Suppressor macrophage (primary cell): ENCODE results near the gene FAM24B.
A peak's percentile ranks its signal among the peaks of the same experiment; 100 is the strongest.
"Not testable (repeated sequence)": the region's sequence is repeated elsewhere in the genome, so short reads cannot be mapped to it uniquely, and the experiment has no call there.

Experiments used
- DNase-seq, 4 experiments: peaks; one replicate each; pipeline ENCODE4 v3.0.0-alpha.2; 2020 to 2022

Gene FAM24B

GRCh38 chr10:122858042-122858441 lies 21.3 kb downstream of the FAM24B start:
- not testable (repeated sequence) for DNase-seq

GRCh38 chr10:122856902-122857301 lies 22.5 kb downstream of the FAM24B start:
- peak; percentile 46 to 76 (median 74) for DNase-seq

GRCh38 chr10:122855745-122856144 lies 23.6 kb downstream of the FAM24B start:
- DNase-seq, result no peak

GRCh38 chr10:122854648-122855047 lies 24.7 kb downstream of the FAM24B start:
- no peak for DNase-seq

GRCh38 chr10:122853665-122854313 lies 25.6 kb downstream of the FAM24B start:
- DNase-seq, result no peak

- DNase-seq, result no peak
Measured at GRCh38 chr10:122852261-122852660, 27.1 kb downstream of the FAM24B start.

- DNase-seq, result no peak
Measured at GRCh38 chr10:122850705-122851640, 28.4 kb downstream of the FAM24B start.

- DNase-seq, result no peak
Measured at GRCh38 chr10:122849900-122850605, 29.3 kb downstream of the FAM24B start.

- no peak for DNase-seq
Measured at GRCh38 chr10:122849090-122849489, 30.3 kb downstream of the FAM24B start.

- no peak for DNase-seq
Measured at GRCh38 chr10:122847782-122848604, 31.4 kb downstream of the FAM24B start.

GRCh38 chr10:122845783-122846332 lies 33.5 kb downstream of the FAM24B start, which contains the start of gene CUZD1:
CUZD1 (minus strand) TSS chr10:122845857; CDS start chr10:122845843, 14 bp downstream.
- DNase-seq, result no peak

GRCh38 chr10:122844146-122844545 lies 35.2 kb downstream of the FAM24B start:
- DNase-seq, result no peak

- no peak for DNase-seq
Measured at GRCh38 chr10:122841569-122841968, 37.8 kb downstream of the FAM24B start.

GRCh38 chr10:122839505-122839904 lies 39.9 kb downstream of the FAM24B start:
- no peak for DNase-seq

- DNase-seq, result no peak
Measured at GRCh38 chr10:122838880-122839279, 40.5 kb downstream of the FAM24B start.

- no peak for DNase-seq
Measured at GRCh38 chr10:122835908-122836307, 43.5 kb downstream of the FAM24B start.

GRCh38 chr10:122830965-122831353 lies 48.4 kb downstream of the FAM24B start:
- DNase-seq, result no peak

GRCh38 chr10:122830273-122830964 lies 49.0 kb downstream of the FAM24B start:
- no peak for DNase-seq

GRCh38 chr10:122829454-122829853 lies 49.9 kb downstream of the FAM24B start:
- no peak for DNase-seq

- no peak for DNase-seq
Measured at GRCh38 chr10:122828716-122829255, 50.6 kb downstream of the FAM24B start.

- DNase-seq, result no peak
Measured at GRCh38 chr10:122827302-122827701, 52.1 kb downstream of the FAM24B start.
